Fibroblast of peridontal ligament (primary cell): Measurements from ENCODE around the gene NAT14.

Experiments
- DNase-seq: peaks from one replicate; pipeline ENCODE4 v3.0.0-alpha.2; 2010; ENCODE audit errors: extremely low read depth

NAT14 gene

DNA sequence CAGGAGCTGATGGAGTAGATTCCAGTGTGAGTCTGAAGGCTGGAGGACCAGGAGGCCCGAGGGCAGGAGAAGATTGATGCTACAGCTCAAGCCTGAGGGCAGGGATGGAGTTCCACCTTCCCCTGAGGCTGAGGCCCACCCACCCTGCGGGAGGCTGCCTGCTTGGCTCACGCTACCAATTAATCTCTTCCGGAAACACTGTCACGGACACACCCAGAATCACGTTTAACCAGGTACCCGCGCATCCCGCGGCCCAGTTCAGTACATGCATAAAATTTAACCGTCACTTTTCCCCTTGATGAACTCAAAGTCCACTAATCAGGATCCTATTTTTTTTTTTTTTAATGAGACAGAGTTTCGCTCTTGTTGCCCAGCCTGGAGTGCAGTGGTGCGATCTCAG lies 13.7 kb upstream of the NAT14 start:
- no peak for DNase-seq

DNA sequence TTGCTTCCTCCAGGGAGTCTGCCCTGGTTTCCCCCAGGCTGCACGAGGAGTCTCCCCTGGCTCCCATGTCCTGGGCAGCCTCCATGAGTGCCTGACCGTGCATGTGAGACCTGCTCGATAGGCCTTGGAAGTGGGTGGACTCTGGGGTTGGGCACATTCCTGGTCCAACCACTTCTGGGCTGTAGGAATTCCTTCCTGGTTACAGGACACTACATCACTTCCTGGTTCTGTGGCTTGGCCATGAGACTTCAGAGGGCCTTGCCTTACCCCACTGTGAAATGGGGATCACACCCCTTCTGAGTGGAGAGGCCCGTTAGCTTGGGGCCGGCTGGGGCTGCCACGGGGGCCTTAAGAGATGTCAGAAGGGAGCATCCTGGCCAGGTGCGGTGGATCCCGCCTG lies 12.5 kb upstream of the NAT14 start:
- peak; percentile 54 for DNase-seq

DNA sequence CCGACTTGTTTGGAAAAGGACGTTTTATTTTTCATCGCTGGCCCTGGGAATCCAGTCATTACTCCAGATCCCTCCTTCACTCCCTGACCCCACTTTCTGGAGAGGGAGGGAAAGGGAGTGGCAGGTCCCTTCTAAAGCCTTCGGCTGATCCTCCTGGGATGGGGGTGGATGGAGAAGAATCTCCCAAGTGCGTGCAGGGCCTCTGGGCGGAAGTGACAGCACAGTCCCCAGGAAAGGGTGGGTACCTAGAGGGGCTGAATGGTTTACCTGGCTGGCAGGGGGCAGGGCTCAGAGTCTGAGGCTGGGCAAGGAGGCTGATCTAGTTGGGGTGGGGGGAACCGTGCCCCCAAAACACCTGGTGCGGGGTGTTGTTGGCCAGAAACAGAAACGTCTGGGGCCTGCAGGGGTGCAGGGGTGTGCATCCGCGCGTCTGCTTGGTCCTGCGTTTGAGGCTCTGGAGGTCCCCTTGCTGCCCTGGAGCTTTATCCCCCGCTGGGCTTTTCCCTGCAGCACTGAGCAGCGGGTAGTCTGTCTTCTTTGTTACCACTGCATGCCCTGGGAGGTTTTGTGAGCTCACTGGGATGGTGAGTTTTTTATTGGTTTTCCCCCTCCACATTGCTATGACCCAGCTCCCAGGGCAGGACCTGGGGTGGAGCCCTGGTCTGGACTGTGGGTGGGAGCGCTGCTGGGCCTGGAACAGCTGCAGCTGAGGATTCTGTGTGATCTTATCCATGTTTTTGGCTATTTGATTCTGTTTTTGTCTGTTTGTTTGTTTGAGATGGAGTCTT lies 11.6 kb upstream of the NAT14 start:
- DNase-seq = no peak

DNA sequence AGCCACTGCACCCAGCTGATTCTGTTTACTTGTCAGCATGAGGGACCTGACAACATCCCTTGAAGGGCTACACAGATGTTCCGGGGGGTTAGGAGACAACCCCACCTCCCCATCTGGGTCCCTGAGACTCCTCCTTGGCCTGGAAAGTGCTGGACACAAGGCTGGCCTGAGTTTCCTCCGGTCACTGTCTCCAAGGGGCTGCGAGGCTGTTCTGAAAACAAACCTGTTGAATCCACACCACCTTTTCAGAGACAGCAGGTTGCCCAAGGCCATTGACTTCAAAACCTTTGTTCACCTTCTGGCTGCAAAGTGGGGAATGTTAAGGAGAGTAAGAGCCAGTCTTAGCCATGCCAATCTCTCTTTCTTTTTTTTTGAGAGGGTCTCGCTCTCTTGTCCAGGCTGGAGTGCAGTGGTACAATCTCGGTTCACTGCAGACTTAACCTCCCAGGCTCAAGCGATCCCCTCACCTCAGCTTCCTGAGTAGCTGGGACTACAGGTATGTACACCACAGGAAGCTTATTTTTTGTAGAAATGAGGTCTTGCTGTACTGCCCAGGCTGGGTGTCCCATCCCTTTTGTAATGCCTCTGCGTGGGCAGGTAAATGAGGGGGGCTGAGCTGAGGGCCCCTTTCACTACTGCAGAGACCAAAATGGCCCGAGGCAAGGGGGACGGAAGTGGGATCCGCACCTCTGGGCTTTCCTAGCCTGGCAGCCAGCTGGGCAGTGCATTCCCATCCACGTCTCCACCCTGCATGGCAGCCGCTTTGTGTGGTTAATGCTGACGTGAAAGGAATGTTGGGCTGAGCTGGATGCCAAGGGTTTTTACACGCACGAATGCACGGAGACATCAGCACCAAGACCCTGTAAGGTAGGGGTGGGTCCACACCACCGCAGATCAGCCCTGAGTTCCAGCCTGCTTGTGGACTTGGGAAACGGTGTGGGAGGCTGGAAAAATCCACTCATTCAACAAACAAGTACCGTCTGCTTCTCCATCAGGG lies 10.4 kb upstream of the NAT14 start:
- DNase-seq = peak; percentile 49

DNA sequence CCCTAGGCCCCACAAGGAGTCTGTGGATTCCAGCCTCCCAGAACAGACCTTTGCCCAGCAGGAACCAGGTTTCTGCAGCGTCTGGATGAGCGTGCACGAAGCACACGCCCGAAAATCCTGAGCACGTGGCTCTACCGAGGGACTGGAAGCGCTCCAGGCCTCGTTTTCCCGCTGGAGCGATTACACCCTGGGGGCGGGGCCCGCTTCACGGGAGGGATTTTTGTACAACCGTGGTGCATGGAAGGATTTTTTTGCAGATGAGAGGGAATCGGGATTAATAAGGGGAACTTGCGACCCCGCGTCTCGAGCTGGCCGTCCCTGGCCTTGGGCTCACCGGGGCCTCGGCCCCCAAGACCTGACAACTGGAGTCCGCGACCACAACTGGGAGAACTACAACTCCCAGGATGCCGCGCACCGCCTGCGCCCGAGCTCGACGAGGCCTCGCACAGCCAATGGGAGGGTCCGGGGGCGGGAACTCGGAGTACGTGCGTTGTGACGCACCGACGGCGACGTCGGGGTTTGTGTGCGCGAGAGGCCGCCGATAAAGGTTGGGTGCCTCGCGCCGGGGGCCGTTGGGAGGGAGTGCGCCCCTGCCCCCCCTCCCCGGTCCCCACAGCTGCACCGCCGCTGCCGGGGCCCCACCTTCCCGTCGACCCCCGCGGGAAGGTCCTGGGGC lies 8.8 kb upstream of the NAT14 start, which contains the start of gene ZNF628:
Gene ZNF628, plus strand, starts transcription at position 518 of the 676 bp plus-strand sequence. CDS start 3,294 bp downstream, outside the sequence.
- peak; percentile 96 for DNase-seq

DNA sequence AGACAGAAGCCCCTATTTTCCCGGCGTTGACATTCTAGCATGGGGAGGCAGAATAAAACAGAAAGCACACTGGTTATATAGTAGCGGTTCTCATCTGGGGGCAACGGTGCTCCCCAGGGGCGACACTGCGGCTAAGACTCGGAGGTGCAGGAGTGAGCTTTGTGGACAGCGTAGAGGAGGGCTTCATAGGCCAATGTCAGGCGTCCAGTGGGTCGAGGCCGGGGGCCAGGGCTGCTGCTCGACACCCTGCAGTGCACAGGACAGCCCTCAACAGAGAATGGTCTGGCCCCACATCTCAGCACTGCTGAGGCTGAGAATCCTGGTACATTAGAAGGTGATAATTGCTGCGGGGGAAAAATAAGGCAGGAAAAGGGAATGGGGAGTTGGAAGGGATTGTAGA lies 7.1 kb upstream of the NAT14 start:
- no peak for DNase-seq

DNA sequence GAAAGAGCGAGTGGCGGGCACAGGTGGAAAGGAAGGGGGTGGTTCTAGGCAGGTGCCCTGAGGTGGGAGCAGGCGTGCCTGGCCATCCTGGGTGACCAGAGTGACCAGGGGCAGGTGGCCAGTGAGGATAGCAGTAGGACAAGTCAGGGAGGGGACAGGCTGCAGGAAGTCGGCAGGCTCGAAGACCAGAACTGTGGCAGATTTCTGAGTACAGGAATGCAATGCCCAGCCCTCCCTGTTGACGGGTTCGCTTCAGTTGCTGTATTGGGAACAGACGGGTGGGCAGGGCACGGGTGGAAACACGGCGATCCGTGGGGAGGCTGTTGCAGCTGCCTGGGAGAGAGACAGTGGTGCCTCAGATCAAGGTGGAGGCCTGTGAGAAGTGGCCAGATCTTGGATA lies 6.6 kb upstream of the NAT14 start:
- DNase-seq = no peak

DNA sequence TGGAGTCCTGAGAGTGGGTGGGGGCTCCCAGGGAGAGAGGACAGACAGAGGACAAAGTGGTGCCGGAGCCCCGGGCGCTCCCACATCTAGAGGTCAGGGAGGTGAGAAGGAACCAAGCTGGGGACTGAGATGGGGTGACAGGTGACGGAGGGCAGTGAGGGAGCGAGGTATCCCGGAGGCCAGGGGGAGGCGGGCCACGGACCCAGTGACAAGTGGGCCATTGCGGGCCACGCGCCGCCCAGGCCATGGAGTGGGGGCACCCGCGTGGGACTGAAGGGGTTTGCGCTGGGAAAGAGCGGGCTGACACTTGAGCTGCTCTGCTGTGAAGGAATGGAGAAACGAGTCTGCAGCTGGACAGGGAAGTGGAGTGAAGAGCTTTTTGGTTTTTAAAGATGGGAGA lies 5.9 kb upstream of the NAT14 start:
- no peak for DNase-seq

DNA sequence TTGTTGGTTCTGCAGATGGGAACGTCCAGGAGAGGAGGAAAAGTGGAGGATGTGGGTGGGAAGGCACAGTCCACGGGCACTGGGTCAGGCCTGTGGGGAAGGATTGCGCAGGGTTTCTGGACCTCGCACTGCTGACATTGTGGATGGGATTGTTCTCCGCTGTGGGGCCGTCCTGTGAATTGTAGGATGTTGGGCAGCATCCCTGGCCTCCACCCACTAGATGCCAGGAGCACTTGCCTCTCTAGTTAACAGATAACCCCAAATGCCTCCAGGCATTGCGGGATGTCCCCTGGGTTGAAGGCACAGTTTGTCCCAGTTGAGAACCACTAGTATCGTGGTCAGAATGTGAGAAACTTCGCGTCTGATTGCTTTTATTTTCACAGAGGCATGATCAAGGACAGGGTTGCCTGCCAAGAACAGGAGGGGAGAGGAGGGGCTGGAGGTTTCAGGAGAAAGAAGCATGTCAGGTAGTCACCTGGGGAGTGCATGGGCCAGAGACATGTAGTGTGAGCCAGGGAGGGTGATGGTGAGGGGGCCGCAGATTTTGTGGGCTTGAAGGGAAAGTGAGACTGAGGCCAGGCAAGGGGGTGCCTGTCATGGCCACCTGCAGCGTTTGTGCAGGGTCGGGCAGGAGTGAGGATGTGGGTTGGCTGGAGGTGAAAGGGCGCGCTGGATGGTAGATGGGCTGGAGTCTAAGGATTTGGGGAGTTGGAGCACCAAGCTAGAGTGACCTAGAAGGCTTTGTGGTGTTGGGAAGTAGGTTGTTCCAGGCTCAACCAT lies 5.3 kb upstream of the NAT14 start:
- DNase-seq = no peak

DNA sequence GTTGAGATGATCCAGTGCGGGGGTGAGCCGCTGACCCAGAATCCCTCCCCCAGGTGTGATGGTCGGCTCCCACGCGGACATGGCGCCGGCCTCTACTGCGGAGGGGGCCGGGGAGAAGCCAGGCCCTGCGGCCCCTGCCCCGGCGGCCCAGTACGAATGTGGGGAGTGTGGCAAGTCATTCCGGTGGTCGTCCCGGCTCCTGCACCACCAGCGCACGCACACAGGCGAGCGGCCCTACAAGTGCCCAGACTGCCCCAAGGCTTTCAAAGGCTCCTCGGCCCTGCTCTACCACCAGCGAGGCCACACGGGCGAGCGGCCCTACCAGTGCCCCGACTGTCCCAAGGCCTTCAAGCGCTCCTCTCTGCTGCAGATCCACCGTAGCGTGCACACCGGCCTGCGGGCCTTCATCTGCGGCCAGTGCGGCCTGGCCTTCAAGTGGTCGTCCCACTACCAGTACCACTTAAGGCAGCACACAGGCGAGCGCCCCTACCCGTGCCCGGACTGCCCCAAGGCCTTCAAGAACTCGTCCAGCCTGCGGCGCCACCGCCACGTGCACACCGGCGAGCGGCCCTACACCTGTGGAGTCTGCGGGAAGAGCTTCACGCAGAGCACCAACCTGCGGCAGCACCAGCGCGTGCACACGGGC lies 3.7 kb upstream of the NAT14 start:
- DNase-seq = no peak

DNA sequence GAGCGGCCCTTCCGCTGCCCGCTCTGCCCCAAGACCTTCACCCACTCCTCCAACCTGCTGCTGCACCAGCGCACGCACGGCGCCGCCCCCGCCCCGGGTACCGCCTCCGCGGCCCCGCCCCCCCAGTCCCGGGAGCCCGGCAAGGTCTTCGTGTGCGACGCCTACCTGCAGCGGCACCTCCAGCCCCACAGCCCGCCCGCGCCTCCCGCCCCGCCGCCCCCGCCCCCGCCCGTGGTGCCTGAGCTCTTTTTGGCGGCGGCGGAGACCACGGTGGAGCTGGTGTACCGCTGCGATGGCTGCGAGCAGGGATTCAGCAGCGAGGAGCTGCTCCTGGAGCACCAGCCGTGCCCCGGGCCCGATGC lies 3.2 kb upstream of the NAT14 start:
- DNase-seq = no peak

DNA sequence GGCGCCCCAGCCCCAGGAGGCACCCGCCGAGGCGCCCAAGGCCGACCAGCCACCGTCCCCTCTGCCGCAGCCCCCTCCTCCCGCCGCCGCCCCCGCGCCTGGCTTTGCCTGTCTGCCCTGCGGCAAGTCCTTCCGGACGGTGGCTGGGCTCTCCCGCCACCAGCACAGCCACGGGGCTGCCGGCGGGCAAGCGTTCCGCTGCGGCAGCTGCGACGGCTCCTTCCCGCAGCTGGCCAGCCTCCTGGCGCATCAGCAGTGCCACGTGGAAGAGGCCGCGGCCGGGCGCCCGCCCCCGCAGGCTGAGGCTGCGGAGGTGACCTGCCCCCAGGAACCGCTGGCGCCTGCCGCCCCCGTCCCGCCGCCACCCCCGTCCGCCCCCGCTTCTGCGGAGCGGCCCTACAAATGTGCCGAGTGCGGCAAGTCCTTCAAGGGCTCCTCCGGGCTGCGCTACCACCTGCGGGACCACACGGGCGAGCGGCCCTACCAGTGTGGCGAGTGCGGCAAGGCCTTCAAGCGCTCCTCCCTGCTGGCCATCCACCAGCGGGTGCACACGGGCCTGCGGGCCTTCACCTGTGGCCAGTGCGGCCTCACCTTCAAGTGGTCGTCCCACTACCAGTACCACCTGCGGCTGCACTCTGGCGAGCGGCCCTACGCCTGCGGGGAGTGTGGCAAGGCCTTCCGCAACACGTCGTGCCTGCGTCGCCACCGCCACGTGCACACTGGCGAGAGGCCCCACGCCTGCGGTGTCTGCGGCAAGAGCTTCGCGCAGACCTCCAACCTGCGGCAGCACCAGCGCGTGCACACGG lies 2.6 kb upstream of the NAT14 start:
- DNase-seq = no peak

DNA sequence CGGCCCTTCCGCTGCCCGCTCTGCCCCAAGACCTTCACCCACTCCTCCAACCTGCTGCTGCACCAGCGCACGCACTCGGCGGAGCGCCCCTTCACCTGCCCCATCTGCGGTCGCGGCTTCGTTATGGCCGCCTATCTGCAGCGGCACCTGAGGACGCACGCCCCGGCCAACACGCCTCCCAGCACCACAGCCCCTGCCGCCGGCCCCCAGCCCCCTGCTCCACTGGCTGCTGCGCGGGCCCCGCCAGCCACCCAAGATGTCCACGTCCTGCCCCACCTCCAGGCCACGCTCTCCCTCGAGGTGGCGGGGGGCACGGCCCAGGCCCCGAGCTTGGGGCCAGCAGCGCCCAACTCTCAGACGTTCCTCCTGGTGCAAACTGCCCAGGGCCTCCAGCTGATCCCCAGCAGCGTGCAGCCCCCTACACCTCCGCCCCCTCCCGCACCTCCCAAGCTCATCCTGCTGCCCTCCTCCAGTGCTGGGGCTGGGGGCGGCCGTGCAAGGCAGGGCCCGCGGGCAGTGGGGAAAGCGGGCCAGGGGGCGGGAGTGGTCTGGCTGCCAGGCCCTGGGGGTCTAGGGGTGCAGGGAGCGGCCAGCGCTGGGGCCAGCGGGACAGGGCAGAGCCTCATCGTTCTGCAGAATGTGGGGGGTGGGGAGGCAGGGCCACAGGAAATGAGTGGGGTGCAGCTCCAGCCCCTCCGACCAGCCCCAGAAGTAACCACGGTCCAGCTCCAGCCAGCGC lies 1.9 kb upstream of the NAT14 start:
- no peak for DNase-seq

DNA sequence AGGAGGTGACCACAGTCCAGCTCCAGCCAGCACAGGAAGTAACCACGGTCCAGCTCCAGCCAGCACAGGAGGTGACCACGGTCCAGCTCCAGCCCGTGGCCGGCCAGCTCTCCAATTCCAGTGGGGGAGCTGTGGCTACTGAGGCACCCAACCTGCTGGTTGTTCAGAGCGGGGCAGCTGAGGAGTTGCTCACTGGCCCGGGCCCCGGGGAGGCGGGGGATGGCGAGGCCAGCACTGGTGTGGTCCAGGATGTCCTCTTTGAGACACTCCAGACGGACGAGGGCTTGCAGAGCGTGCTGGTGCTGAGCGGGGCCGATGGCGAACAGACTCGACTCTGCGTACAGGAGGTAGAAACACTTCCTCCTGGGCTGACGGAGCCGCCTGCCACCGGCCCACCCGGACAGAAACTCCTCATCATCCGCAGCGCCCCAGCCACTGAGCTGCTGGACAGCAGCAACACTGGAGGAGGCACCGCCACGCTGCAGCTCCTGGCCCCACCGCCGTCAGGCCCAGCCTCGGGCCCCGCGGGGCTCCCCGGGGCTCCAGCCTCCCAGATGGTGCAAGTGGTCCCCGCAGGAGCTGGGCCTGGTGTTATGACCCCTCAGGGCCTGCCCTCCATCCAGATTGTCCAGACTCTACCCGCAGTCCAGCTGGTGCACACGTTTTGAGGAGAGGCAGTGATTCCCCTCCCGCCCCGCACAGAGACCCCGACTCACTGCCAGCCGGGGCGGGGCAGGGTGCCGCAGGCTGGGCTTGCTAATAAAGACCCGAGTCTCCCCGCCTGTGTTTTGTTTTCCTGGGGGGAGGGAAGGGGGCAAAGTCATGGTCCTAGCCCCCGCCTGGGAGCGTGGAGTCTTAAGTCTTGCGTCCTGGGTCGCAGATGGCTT lies 1.0 kb upstream of the NAT14 start:
- no peak for DNase-seq

DNA sequence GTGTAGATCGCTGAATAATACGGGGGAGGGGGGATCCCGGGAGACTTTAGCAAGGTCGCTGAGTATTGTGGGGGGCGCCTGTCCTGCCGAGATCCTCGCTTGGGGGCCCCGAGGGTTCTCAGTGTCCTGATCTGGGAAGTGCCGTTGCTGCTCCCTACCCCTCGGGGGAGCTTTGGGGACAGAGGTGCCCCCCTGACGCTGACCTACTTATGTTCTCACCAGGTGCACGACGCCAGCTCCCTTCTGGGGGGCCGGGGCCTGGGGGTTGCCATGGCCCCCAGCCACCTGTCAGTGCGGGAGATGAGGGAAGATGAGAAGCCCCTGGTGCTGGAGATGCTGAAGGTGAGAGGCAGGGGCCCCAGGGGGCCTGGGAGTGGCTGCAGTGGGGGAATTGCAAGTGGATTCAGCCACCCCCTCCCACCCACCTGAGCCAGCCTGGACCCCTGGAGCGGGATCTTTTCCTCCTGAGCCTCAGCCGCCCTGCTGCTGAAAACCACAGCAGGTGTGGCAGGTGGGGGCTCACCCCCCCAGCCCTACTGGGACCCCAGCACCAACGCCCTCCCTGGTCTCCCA lies 537 bp downstream of the NAT14 start:
- DNase-seq = no peak

DNA sequence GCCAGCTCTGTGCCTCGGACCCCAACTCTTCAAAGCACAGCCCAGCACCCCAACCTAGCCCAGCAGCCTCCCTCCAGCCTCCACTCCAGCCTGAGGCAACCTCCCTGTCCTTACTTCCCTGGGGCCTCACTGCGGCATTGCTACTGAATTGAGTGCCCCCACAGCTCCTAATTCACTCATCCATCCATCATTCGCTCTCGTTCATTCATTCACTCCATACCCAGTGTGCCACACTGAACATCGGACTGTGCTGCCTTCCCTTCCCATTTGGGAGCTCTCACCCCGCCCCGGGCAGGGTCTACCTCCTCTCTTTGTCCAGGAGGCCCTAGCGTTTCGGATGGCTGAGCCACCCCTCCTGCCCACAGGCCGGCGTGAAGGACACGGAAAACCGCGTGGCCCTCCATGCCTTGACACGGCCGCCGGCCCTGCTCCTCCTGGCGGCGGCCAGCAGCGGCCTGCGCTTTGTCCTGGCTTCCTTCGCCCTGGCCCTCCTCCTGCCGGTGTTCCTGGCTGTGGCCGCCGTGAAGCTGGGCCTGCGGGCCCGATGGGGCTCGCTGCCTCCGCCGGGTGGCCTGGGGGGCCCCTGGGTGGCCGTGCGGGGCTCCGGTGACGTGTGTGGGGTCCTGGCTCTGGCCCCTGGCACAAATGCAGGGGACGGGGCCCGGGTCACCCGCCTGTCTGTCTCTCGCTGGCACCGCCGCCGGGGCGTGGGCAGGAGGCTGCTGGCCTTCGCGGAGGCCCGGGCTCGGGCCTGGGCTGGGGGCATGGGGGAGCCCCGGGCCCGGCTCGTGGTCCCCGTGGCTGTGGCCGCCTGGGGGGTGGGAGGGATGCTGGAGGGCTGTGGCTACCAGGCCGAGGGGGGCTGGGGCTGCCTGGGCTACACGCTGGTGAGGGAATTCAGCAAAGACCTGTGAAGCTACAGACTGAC lies 1.3 kb downstream of the NAT14 start:
- no peak for DNase-seq
